Loucy (cell line): ENCODE data around the gene BZW2.
A peak's percentile ranks its signal among the peaks of the same experiment; 100 is the strongest.

ENCODE experiments used
- H2AFZ ChIP-seq: fragments of 200-600 bp; sonication (generic); 2 replicates; pipeline ENCODE4 v1.6.0; 2016; ENCODE audit warnings: antibody characterized with exemption, mild to moderate bottlenecking, low read length, moderate library complexity
- H3F3A ChIP-seq: fragments of 200-600 bp; 2 replicates; pipeline ENCODE4 v1.6.0; 2016; ENCODE audit warnings: antibody characterized with exemption, low read depth, mild to moderate bottlenecking
- H3K27me3 ChIP-seq: fragments of 200-600 bp; sonication (generic); 2 replicates; pipeline ENCODE4 v1.6.1; 2014; ENCODE audit warnings: low read length, mild to moderate bottlenecking; ENCODE audit not compliant: insufficient read depth, poor library complexity, severe bottlenecking
- H3K36me3 ChIP-seq: fragments of 200-600 bp; sonication (generic); 2 replicates; pipeline ENCODE4 v1.6.1; 2016; ENCODE audit warnings: low read length; ENCODE audit not compliant: insufficient read depth
- H3K4me1 ChIP-seq: fragments of 200-600 bp; sonication (generic); 2 replicates; pipeline ENCODE4 v1.5.1; 2014; ENCODE audit warnings: low read length, mild to moderate bottlenecking; ENCODE audit not compliant: insufficient read depth, poor library complexity, severe bottlenecking
- H3K4me2 ChIP-seq: fragments of 200-600 bp; sonication (generic); 2 replicates; pipeline ENCODE4 v1.6.0; 2014; ENCODE audit warnings: antibody characterized with exemption, low read length, low read depth, mild to moderate bottlenecking; ENCODE audit not compliant: poor library complexity, severe bottlenecking
- H3K4me3 ChIP-seq: fragments of 200-600 bp; sonication (generic); 2 replicates; pipeline ENCODE4 v1.5.1; 2014; ENCODE audit warnings: low read length, mild to moderate bottlenecking, mixed read lengths; ENCODE audit not compliant: poor library complexity, severe bottlenecking
- H3K79me2 ChIP-seq: fragments of 200-600 bp; sonication (generic); 2 replicates; pipeline ENCODE4 v1.6.1; 2014; ENCODE audit warnings: low read length; ENCODE audit not compliant: insufficient read depth
- H3K9ac ChIP-seq: fragments of 200-600 bp; sonication (generic); 2 replicates; pipeline ENCODE4 v1.6.0; 2014; ENCODE audit warnings: mild to moderate bottlenecking, low read depth, low read length, moderate library complexity; ENCODE audit not compliant: poor library complexity, severe bottlenecking
- H3K9me2 ChIP-seq: fragments of 200-600 bp; sonication (generic); replicated peaks from 2 replicates; pipeline ENCODE4 v1.6.1; 2016; ENCODE audit warnings: low read depth, low read length, mixed read lengths
- H3K9me3 ChIP-seq: fragments of 200-600 bp; sonication (generic); 2 replicates; pipeline ENCODE4 v1.6.1; 2014; ENCODE audit warnings: mild to moderate bottlenecking, antibody characterized with exemption, low read length, low read depth; ENCODE audit not compliant: insufficient read depth
- H4K20me1 ChIP-seq: fragments of 200-600 bp; sonication (generic); 2 replicates; pipeline ENCODE4 v1.6.0; 2014; ENCODE audit warnings: antibody characterized with exemption, low read length, mild to moderate bottlenecking; ENCODE audit not compliant: insufficient read depth, poor library complexity, severe bottlenecking
- EZH2phosphoT487 ChIP-seq: fragments of 200-600 bp; IDR thresholded peaks from 2 replicates; pipeline ENCODE4 v1.6.1; 2018; ENCODE audit warnings: antibody characterized with exemption, mild to moderate bottlenecking, moderate library complexity, borderline replicate concordance
- TF ChIP-seq, protein P1 (sequence below): fragments of 200-600 bp; sonication (generic); conservative IDR thresholded peaks from 2 replicates; pipeline ENCODE4 v1.5.1; 2014; ENCODE audit warnings: mild to moderate bottlenecking, antibody characterized with exemption, low read length

Gene BZW2

DNA sequence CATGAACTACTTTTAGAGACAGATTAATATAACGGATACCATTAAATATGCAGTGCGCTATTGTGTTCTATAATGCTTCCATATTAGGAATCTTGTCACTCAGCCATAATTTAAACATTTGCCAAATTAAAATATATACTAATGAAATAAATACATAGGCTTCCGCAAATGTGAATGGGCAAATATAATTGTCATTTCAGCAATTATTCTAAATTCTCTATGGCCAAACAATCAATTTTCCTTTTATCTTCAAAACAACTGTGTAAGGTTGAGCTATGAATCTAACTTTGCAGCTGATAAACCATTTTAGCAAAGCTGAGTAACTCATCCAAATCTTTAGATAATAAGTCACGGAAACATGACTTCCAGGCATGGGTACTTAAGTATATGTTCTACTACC is 86.8 kb downstream of the BZW2 start:
- no peaks in the 10 kb centered on the region for H3K9me2 ChIP-seq
- H3K4me1 ChIP-seq: peaks cover 4% of the 10 kb centered on the region
- H3K79me2 ChIP-seq: no peaks in the 10 kb centered on the region
- H4K20me1 ChIP-seq: no peaks in the 10 kb centered on the region
- no peak for TF ChIP-seq EZH2phosphoT487
- TF ChIP-seq, protein P1, sequence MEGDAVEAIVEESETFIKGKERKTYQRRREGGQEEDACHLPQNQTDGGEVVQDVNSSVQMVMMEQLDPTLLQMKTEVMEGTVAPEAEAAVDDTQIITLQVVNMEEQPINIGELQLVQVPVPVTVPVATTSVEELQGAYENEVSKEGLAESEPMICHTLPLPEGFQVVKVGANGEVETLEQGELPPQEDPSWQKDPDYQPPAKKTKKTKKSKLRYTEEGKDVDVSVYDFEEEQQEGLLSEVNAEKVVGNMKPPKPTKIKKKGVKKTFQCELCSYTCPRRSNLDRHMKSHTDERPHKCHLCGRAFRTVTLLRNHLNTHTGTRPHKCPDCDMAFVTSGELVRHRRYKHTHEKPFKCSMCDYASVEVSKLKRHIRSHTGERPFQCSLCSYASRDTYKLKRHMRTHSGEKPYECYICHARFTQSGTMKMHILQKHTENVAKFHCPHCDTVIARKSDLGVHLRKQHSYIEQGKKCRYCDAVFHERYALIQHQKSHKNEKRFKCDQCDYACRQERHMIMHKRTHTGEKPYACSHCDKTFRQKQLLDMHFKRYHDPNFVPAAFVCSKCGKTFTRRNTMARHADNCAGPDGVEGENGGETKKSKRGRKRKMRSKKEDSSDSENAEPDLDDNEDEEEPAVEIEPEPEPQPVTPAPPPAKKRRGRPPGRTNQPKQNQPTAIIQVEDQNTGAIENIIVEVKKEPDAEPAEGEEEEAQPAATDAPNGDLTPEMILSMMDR: no peak
- H3K27me3 ChIP-seq: no peaks in the 10 kb centered on the region
- no peaks in the 10 kb centered on the region for H3K9me3 ChIP-seq
- no peaks in the 10 kb centered on the region for H3K36me3 ChIP-seq
- no peaks in the 10 kb centered on the region for H3F3A ChIP-seq
- no peak overlapping the region for H2AFZ ChIP-seq
- no peak overlapping the region for H3K4me3 ChIP-seq
- no peak overlapping the region for H3K4me2 ChIP-seq
- no peak overlapping the region for H3K9ac ChIP-seq

DNA sequence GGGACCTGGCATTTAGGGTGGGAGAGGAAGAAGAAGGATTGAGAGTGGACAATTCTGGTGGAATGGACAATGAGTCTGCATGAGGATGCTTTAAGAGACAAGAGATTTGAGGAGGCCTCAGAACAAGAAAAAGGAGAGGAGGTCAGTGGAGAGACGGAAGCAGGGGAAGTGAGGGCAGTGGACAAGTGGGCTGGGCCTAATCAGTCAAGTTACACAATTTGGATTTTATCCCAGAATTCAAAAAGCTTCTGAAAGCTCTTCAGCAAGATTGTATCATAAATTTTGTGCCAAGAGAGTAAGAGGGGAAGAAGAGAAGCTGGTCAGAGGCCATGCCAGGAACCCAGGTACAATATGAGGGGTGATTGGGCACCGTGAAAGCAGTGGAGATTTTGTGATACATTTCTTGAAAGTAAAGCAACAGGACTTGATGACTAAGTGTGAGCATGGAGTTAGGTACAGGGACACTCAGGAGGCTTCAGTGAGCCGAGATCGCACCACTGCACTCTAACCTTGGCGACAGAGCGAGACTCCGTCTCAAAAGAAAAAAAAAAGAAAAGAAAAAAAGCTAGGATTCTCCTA is 88.3 kb downstream of the BZW2 start:
- Histone ChIP-seq H3K4me3 (no peak overlapping the region), H3K9me2 (no peaks in the 10 kb centered on the region), H3F3A (no peaks in the 10 kb centered on the region), H3K4me1 (peaks cover 4% of the 10 kb centered on the region), H3K9me3 (no peaks in the 10 kb centered on the region), H3K27me3 (no peaks in the 10 kb centered on the region), H3K4me2 (no peak overlapping the region), H2AFZ (peak overlapping the region; percentile 8; the same call in 1 of the 2 replicates), H3K36me3 (no peaks in the 10 kb centered on the region), H3K9ac (no peak overlapping the region), H4K20me1 (no peaks in the 10 kb centered on the region), H3K79me2 (no peaks in the 10 kb centered on the region)
- TF ChIP-seq EZH2phosphoT487: no peak
- TF ChIP-seq, protein P1: no peak

DNA sequence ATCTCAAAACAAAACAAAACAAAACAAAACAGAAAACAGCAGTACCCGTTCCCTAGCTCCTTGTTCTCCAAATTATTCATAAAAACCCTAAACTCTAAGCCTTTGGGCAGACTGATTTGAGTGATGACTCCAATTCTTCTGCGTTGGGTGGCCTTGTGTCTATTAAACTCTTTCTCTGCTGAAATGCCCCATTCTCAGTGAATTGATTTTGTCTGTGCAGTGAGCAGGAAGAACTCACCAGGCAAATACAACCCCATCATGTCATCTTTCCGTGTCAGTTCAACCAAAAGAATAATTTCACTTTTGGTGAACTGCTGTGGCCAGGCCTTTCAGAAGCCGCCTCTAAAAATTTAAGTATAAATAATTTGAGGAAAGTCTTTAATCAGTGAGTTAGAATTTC is 89.0 kb downstream of the BZW2 start:
- no peaks in the 10 kb centered on the region for H3K9me3 ChIP-seq
- no peaks in the 10 kb centered on the region for H3K27me3 ChIP-seq
- peaks cover 4% of the 10 kb centered on the region for H3K4me1 ChIP-seq
- no peaks in the 10 kb centered on the region for H3K36me3 ChIP-seq
- no peaks in the 10 kb centered on the region for H4K20me1 ChIP-seq
- TF ChIP-seq, protein P1: no peak
- TF ChIP-seq EZH2phosphoT487: no peak
- no peaks in the 10 kb centered on the region for H3K79me2 ChIP-seq
- H3K9me2 ChIP-seq: no peaks in the 10 kb centered on the region
- peak overlapping the region; percentile 8; the same call in 1 of the 2 replicates for H2AFZ ChIP-seq
- H3K9ac ChIP-seq: no peak overlapping the region
- H3K4me2 ChIP-seq: no peak overlapping the region
- no peaks in the 10 kb centered on the region for H3F3A ChIP-seq
- H3K4me3 ChIP-seq: no peak overlapping the region
